Measurements from ENCODE around the gene CDC42BPA. TPM values are rescaled to one million over a fixed set of nuclear protein-coding genes. Genes with fewer than 3 reads are reported as not detected.
"Not testable (repeated sequence)": the region's sequence is repeated elsewhere in the genome, so short reads cannot be mapped to it uniquely, and the experiment has no call there.

The CDC42BPA gene
- total RNA-seq, 4 donors from 2014 or later, result 33.3 to 92.7 (median 39.9) TPM

GRCh38 chr1:227120826-227121225 is 197.5 kb downstream of the CDC42BPA start:
- ATAC-seq (ENCODE audit: low FRiP score), result no peak
- TF ChIP-seq CTCF (IDR thresholded peaks at IDR 0.05), result no peak
- DNase-seq (ENCODE audit: low spot score), result no peak

- no peak for TF ChIP-seq CTCF (IDR thresholded peaks at IDR 0.05)
- ATAC-seq (ENCODE audit: low FRiP score) (no peak), DNase-seq (ENCODE audit: low spot score) (no peak)
These were observed 205.8 kb downstream of the CDC42BPA start for GRCh38 chr1:227112538-227112937.

GRCh38 chr1:227111782-227112181 is 206.5 kb downstream of the CDC42BPA start:
- no peak for DNase-seq (ENCODE audit: low spot score)
- TF ChIP-seq CTCF (IDR thresholded peaks at IDR 0.05), result no peak
- ATAC-seq (ENCODE audit: low FRiP score), result no peak

DNA sequence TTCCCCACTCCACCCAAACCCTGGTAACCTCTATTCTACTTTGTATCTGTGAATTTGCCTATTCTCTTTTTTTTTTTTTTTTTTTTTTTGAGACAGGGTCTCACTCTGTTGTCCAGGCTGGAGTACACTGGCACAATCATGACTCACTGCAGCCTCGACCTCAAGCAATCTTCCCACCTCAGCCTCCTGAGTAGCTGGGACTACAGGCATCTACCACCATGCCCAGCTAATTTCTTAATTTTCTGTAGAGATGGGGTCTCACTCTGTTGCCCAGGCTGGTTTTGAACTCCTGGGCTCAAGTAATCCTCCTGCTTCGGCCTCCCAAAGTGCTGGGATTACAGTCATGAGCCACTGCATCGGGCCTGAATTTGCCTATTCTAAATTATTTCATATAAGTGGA is 213.0 kb downstream of the CDC42BPA start:
- ATAC-seq (ENCODE audit: low FRiP score); DNase-seq (ENCODE audit: low spot score): not testable (repeated sequence)

DNA sequence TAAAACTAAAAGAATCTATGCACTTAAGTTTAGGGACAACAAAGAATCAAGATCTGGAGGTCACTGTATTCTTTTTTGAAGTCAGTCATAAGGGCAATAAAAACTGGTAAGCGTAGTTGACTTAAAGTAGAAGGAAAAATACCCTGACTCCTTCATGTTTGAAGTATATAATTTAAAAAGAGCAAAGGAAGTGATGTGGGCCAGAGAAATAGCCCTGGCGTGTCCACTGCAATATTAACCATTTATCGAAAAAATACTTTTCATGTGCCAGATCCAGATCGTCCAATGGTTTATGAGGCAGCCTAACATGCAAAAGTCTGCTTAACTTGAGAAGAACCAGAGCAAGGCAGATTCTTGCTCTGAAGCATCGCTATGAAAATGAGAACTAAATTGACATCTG is 216.2 kb downstream of the CDC42BPA start:
- no peak for TF ChIP-seq CTCF (IDR thresholded peaks at IDR 0.05)
- ATAC-seq (ENCODE audit: low FRiP score), result no peak
- no peak for DNase-seq (ENCODE audit: low spot score)

DNA sequence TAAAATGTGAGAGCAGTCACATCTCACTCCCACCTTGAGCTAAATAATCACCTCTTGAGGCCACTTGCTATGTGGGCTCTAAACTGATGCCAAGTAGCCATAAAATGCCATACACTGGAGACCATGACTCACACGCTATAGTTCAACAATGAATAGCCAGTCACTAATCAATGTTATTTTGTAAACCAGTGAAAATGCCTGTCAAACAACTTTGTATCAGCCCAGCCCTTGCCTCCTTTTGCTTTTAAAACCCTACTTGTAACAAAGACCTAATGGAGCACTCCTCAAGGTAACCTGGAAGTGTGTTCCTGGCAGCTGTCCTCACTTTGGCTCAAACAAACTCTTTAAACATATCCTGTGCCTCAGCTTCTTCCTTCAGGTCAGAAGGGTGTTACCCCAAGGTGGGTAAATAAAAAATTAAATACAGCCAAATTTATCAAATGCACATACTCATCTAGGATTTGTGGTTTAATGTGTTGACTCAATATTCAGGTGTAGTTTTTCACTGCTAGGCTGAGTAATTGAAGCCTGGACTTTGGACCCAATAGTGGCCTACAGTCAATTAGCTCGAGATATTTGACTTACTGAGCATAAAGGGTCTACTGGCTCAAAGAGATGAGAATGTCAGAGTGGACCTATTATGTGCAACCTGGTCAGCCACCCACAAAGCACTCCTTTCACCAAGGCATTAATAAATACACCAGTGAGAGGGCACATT is 223.9 kb downstream of the CDC42BPA start:
- DNase-seq (ENCODE audit: low spot score) (no peak), ATAC-seq (ENCODE audit: low FRiP score) (no peak)
- TF ChIP-seq CTCF (IDR thresholded peaks at IDR 0.05), result no peak

- no peak for TF ChIP-seq CTCF (IDR thresholded peaks at IDR 0.05)
- ATAC-seq (ENCODE audit: low FRiP score), result no peak
These were observed 225.0 kb downstream of the CDC42BPA start for GRCh38 chr1:227093309-227093708.

More at GRCh38 chr1:227093309-227093708, 225.0 kb downstream of the CDC42BPA start:
- no peak for DNase-seq (ENCODE audit: low spot score)

Measured in omental fat pad (tissue), 4 donors.